NCI-H2081 treated with DMSO at 0.1 percent for 48 hours (cell line): ENCODE results near the gene ABHD17B.
"Not testable (repeated sequence)": the region's sequence is repeated elsewhere in the genome, so short reads cannot be mapped to it uniquely, and the experiment has no call there.

Experiments used
- DNase-seq: peaks from one replicate; lab custom pipeline; 2025; lab: John Stamatoyannopoulos, UW

ABHD17B gene

DNA sequence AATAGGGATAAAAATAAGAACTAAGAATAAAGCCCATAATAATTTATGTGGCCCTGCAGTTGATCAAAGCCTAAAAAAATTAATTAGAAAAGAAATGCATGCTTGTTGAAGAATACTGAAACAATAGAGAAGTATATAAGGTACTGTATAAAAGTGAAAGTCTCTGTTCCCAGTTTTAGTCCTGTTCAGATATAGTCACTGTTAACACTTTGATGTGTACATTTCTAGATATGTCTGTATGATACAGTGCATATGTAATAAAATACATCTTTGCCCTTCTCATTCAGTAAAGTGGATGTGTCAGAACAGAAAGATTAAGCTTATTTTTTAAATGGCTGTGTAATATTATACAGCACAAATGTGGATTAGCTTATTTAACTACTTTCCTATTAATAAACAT lies 4.5 kb upstream of the ABHD17B start:
- DNase-seq, result no peak

GRCh38 chr9:71911908-71912335 lies 929 bp upstream of the ABHD17B start:
- DNase-seq, result no peak

DNA sequence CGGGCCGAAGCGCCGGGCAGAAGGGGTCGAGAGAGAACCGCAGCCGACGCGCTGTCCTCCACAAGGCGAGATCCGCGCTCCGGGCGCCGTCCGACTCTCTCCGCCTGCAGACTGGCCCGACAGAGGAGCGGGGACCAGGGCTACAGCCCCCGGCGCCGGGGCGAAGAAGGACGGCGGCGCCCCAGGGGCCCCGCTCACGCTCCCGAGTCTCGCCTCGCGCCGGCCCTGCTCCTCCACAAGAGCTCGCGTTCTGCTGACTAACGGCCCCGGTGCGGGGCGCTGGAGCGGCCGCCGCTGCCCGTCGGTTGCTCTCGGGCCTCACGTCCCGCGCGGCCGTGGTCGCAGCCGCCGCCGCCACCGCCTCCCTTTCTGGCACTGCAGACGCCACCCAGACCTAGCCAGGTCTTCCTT lies 338 bp downstream of the ABHD17B start:
- no peak for DNase-seq

DNA sequence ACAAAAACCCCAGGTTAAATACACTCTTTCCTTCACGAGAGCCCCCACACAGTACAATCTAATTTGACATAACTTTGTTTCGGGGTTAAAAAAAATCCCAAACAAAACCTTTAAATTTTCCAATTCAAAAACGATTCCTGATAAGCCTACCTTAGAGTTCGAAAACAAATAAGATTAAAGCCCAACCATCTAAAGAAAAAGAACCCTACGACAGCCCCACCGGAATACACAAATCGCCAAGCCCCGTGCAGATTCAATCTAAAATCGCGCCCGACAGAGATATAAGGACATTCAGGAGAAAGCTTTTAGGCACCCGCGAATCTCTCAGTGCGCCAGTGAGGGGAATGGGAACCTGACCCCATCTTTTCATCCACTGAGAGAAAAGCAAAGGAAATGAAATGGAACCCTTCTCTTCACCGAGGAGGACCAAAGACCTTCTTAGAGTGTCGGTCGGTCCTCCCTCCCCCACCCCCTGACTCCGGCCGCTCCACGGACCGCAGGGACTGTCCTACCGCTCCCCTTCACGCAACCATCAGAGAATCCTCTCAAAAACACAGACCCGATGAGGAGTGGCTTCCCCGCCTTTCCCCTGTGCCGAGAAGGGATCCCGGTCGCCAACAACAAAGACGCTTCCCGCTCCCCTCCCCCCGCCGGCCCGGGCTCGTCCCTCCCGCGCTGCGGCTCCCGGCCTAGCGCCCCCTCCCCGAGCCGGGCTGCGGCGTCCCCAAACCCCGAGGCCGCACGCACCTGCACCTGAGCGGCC lies 925 bp downstream of the ABHD17B start:
- DNase-seq, result no peak

DNA sequence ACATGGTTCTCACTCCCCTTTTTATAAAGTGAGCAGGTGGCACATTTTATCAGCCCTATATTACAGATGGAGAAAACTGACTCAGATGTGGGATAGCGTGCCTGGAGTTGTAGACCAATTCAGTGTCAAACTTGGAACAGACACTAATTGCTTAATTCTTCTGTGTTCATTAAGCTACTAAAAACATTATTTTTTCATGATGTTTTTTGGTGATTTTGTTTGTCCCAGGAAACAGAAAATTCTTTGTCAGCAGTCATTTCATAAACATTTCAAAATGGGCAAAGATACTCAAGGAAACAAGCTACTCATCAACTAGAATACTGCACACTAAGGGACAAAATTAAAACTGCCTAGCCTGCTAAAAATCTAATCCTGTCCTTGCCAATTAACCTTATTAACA lies 2.2 kb downstream of the ABHD17B start:
- no peak for DNase-seq

DNA sequence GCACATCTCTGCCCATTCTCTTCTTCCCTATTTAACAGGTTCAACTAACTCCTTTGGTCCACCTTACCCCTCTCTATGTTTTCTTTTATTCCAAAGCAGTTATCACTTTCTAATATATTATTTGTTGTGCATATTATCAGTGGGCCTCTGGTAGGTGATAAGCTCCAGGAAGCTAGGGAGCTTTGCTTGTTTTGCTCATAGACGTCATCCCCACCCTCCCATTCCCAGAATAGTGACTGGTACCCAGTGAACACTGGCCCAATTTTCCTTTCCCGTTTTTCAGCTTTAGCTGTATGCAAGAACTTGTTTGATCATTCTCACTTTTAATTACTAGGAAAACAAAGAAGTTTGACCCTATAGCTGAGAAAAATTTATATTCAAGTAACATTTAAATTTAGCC lies 6.9 kb downstream of the ABHD17B start:
- DNase-seq, result no peak

- no peak for DNase-seq
Measured at GRCh38 chr9:71901695-71902597, 9.0 kb downstream of the ABHD17B start.

DNA sequence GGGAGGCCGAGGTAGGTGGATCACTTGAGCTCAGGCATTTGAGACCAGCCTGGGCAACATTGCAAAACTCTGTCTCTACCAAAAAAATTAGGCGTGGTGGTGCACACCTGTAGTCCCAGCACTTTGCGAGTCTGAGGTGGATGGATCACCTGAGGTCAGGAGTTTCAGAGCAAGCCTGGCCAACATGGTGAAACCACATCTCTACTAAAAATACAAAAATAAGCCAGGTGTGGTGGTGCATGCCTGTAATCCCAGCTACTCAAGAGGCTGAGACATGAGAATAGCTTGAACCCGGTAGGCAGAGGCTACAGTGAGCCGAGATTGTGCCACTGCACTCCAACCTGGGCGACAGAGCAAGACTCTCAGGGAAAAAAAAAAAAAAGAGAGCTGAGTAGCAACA lies 12.2 kb downstream of the ABHD17B start:
- DNase-seq, result not testable (repeated sequence)

GRCh38 chr9:71897577-71897976 lies 13.4 kb downstream of the ABHD17B start:
- DNase-seq, result no peak

DNA sequence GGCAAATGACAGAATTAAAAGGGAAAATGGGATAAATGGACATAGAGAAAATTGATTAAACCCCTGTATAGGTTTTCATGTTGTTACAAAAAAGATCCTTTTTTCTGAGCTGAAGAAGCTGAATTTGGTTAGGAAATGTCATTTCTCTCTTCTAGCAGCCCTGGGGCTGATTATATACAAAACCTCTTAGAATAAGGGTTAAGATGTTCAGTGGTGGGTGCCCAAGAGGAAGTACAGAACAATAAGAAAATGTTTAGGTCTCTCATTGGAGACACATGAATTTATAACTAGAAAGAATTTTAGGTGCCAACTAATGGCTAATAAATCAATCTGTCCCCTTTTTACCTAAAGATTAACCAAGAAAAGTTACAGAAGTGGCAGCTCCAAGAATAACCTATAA lies 14.2 kb downstream of the ABHD17B start:
- DNase-seq, result no peak

DNA sequence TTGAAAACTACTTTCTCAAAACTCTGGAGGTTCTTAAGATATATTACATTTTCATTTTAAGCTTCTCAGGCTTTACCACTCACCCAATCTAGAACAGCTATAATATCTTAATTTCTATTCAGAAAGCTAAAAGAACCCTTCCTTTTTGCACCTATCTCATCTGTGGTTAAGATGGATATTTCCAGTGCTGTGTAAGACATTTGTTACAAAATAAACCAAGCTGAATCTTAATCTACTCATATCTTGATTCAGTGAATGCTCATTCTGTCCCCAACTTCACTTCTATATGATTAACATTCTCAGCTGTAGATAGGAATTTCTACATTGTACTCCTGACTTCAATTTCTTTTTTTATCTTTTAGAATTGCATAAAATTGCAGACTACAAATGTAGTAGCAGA lies 15.0 kb downstream of the ABHD17B start:
- no peak for DNase-seq

GRCh38 chr9:71895117-71895516 lies 15.9 kb downstream of the ABHD17B start:
- no peak for DNase-seq

- DNase-seq, result no peak
Measured at GRCh38 chr9:71891557-71892189, 19.3 kb downstream of the ABHD17B start.

DNA sequence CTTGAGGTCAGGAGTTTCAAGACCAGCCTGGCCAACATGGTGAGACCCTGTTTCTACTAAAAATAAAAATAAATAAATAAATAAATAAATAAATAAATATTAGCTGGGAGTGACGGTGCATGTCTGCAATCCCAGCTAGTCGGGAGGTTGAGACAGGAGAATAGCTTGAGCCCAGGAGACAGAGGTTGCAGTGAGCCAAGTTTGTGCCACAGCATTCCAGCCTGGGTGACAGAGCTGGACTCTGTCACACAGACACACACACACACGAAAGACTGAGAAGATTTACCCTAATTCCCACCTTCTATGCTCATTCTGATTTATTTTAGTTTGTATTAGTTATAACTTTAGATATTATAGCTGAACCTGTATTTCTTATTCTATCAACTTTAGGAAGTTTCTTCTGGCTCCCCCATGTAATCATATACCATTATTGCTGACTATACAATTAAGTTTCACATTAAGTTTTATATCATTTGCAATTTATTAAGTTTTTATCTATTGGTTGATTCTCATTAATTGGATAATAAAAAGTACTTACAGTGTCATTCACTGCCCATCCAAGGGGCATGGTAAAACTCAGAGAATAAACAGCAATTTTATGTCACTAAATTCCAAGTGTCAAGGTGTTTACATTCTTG lies 20.8 kb downstream of the ABHD17B start:
- no peak for DNase-seq

- no peak for DNase-seq
Measured at GRCh38 chr9:71887362-71887761, 23.6 kb downstream of the ABHD17B start.

DNA sequence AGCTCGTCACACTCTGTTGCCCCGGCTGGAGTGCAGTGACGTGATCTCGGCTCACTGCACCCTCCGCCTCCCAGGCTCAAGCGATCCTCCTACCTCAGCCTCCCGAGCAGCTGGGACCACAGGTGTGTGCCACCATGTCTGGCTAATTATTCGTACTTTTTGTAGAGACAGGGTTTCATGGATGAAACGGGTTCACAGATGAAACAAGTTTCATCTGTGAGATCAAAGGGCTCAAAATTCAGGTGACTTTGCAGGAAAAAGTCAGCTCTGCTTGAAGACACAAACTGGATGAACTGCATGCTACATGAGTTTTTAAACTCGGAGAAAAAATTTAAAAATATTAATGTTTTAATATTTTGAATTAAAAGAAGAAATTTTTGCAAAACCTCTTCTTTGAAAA lies 24.5 kb downstream of the ABHD17B start:
- no peak for DNase-seq

- no peak for DNase-seq
Measured at GRCh38 chr9:71886015-71886414, 25.0 kb downstream of the ABHD17B start.

GRCh38 chr9:71885467-71885866 lies 25.5 kb downstream of the ABHD17B start:
- DNase-seq, result no peak

- no peak for DNase-seq
Measured at GRCh38 chr9:71884005-71884404, 27.0 kb downstream of the ABHD17B start.

DNA sequence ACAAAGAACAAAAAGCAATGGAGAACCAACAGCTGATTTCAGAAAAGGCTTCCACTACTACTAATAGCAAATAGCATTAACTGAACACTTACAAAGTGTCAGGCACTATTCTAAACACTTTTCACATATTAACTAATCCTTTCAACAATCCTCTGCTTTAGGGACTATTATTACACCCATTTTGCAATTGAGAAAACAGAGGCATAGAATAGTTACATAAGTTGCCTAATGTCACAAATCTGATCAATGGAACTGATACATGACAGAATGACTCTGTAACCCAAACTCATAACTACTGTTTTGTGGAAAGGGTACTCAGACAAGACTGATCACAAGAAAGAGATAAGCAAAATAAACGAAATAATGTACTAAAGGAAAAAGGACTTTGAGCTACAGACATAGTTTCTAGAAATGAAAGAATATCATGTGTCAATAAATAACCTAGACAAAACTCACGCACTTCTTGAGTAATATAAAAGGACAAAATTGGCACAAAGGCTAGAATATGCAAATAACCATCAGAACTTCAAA lies 31.3 kb downstream of the ABHD17B start:
- DNase-seq, result no peak

GRCh38 chr9:71878327-71879274 lies 32.4 kb downstream of the ABHD17B start:
- no peak for DNase-seq
